ENCODE results near the gene GAPVD1.
"Not testable (repeated sequence)": the region's sequence is repeated elsewhere in the genome, so short reads cannot be mapped to it uniquely, and the experiment has no call there.

The GAPVD1 gene

DNA sequence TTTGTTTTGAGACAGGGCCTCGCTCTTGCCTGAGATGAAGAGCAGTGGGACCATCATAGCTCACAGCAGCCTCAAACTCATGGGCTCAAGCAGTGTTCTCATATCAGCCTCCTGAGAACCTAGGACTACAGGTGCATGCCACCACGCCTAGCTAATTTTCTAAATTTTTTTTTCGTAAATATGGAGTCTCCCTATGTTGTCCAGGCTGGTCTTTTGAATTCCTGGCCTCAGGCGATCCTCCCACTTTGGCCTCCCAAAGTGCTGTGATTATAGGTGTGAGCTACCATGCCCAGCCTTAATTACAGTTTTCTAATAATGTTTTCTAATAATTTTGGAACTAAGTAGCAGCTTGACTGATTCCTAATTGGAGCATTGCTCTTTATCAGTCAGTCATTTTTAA, 15.1 kb downstream of the GAPVD1 start:
- ChIA-PET CTCF (no interaction called here), POLR2A (no interaction called here)
- TF ChIP-seq, protein P1, sequence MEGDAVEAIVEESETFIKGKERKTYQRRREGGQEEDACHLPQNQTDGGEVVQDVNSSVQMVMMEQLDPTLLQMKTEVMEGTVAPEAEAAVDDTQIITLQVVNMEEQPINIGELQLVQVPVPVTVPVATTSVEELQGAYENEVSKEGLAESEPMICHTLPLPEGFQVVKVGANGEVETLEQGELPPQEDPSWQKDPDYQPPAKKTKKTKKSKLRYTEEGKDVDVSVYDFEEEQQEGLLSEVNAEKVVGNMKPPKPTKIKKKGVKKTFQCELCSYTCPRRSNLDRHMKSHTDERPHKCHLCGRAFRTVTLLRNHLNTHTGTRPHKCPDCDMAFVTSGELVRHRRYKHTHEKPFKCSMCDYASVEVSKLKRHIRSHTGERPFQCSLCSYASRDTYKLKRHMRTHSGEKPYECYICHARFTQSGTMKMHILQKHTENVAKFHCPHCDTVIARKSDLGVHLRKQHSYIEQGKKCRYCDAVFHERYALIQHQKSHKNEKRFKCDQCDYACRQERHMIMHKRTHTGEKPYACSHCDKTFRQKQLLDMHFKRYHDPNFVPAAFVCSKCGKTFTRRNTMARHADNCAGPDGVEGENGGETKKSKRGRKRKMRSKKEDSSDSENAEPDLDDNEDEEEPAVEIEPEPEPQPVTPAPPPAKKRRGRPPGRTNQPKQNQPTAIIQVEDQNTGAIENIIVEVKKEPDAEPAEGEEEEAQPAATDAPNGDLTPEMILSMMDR (IDR thresholded peaks at IDR 0.05; ENCODE audit: insufficient read depth, low read length, missing control alignments) = no peak
- H3K4me3 ChIP-seq (ENCODE audit: low read depth, low read length) = no peak overlapping the region
- DNase-seq (ENCODE audit: low read depth, low spot score) = no peak

DNA sequence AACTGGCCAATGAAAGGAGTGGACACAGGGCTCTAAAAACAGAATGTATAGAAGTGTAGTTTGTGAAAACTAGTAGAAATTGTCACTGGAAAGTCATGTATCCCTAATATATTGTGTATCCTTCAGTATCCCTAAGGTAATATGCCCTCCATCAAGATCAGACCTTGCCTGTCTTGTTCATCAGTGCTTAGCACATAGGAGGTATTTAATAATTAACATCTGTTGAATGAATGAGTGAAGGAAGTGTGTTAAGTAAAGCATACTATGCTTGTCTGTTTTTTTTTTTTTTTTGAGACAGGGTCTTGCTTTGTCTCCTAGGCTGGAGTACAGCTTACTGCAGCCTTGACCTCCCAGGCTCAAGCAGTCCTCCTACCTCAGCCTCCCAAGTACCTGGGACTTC, 15.8 kb downstream of the GAPVD1 start:
- H3K4me3 ChIP-seq (ENCODE audit: low read depth, low read length) = no peak overlapping the region
- POLR2A ChIA-PET = no interaction called here
- CTCF ChIA-PET = no interaction called here
- no peak for DNase-seq (ENCODE audit: low read depth, low spot score)
- TF ChIP-seq, protein P1 (IDR thresholded peaks at IDR 0.05; ENCODE audit: insufficient read depth, low read length, missing control alignments) = no peak

DNA sequence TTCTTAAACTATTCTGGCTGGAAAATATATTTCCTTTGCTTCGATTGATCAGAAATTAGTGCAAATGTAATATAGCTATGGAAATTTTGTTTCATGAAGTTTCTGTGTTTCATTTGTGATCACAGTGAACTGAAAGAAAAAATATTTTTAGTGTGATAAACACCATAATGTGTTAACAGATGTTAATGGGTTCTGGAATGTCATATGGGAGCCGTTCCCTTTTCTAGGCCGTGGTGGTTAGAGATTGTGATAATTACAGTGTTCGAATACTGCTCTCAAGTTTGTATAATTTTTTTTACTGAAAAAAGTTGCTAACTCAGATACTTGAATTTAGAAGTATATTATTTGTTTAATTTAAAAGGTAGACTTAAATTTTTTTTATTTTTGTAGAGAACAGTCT, 19.3 kb downstream of the GAPVD1 start:
- ChIA-PET CTCF (interaction anchor here (1.1 kb wide), 1 partner anchor 20 kb away, joined by 4 read pairs; no protein-coding TSS in a partner anchor), POLR2A (no interaction called here)
- no peak for DNase-seq (ENCODE audit: low read depth, low spot score)
- TF ChIP-seq, protein P1 (IDR thresholded peaks at IDR 0.05; ENCODE audit: insufficient read depth, low read length, missing control alignments) = no peak
- no peak overlapping the region for H3K4me3 ChIP-seq (ENCODE audit: low read depth, low read length)

DNA sequence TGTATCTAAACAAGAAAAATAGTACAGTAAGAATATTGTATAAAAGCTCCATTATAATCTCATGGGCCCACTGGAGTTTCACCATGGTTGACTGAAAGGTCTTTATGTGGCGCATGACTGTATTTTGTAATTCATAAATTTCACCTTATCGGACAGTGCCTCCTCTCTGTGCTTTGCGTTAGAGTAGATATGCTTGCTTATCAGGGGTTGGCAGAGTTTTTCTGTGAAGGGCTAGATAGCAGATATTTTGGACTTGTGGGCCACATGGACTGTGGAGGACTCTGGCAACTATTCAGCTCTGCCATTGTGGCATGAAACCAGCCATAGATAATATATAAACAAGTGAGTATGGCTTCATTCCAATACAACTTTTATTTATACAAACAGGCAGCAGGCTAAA, 23.2 kb downstream of the GAPVD1 start:
- H3K4me3 ChIP-seq (ENCODE audit: low read depth, low read length) = no peak overlapping the region
- ChIA-PET POLR2A (no interaction called here), CTCF (no interaction called here)
- TF ChIP-seq, protein P1 (IDR thresholded peaks at IDR 0.05; ENCODE audit: insufficient read depth, low read length, missing control alignments) = no peak
- DNase-seq (ENCODE audit: low read depth, low spot score) = no peak

DNA sequence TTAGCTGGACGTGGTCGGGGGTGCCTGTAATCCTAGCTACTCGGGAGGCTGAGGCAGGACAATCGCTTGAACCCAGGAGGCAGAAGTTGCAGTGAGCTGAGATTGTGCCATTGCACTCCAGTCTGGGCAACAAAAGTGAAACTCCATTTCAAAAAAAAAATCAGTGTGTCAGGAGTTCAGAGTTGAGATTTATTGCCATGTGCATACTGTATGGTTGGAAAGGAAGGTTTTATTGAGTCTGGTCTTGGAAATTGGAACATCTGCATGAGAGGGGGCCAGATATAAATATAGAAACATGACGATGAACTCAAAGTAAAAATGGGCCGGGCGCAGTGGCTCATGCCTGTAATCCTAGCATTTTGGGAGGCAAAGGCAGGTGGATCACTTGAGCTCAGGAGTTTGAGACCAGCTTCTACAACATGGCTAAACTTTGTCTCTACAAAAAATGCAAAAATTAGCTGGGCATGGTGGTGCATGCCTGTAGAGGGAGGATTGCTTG, 25.4 kb downstream of the GAPVD1 start:
- DNase-seq (ENCODE audit: low read depth, low spot score); CTCF ChIA-PET; POLR2A ChIA-PET; H3K4me3 ChIP-seq (ENCODE audit: low read depth, low read length): not testable (repeated sequence)

DNA sequence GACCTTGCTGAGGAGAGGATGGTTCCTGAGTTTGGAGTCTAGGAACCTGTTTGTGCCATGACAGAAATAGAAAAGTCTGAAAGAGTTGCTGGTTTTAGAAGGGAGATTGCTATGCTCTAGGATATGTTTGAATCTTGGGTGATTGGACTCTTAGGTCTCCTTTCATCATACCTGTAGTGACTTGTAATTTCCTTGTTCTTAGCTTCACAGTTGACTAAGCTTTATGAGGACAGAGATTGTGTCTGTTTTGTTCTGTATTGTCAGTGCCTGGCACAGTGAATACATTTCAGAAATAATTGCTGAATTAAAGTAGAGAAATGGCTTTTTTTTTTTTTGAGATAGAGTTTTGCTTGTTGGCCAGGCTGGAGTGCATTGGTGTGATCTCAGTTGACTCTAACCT, 31.5 kb downstream of the GAPVD1 start:
- no peak overlapping the region for H3K4me3 ChIP-seq (ENCODE audit: low read depth, low read length)
- ChIA-PET POLR2A (no interaction called here), CTCF (no interaction called here)
- no peak for DNase-seq (ENCODE audit: low read depth, low spot score)
- TF ChIP-seq, protein P1 (IDR thresholded peaks at IDR 0.05; ENCODE audit: insufficient read depth, low read length, missing control alignments) = no peak

DNA sequence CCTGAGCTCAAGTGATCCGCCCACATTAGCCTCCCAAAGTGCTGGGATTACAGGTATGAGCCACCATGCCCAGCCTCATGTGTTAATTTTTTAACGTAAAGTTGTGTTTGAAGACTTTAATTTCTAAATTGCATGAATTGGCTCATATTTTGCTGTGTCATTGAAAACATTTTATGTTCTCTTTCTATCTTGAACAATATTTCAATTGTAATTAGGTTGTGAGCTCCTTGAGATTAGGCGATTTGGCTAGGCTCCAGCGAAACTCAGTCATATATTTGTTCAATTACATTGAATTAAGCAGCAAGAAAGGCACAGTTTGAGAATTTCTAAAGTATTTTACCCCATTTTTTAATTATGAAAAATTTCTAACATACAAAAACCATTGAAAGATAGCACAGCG, 34.0 kb downstream of the GAPVD1 start:
- POLR2A ChIA-PET = no interaction called here
- no peak overlapping the region for H3K4me3 ChIP-seq (ENCODE audit: low read depth, low read length)
- CTCF ChIA-PET = no interaction called here
- TF ChIP-seq, protein P1 (IDR thresholded peaks at IDR 0.05; ENCODE audit: insufficient read depth, low read length, missing control alignments) = no peak
- DNase-seq (ENCODE audit: low read depth, low spot score) = no peak

Data from AG04449 (cell line).